GM04504 (cell line): ENCODE results near the gene ASPHD1.

Experiments
- DNase-seq: peaks from one replicate; pipeline ENCODE4 v3.0.0-alpha.2; 2012; ENCODE audit warnings: low read depth

ASPHD1 gene

GRCh38 chr16:29943846-29944799 is 43.8 kb downstream of the ASPHD1 start:
- DNase-seq: peak; percentile 98

DNA sequence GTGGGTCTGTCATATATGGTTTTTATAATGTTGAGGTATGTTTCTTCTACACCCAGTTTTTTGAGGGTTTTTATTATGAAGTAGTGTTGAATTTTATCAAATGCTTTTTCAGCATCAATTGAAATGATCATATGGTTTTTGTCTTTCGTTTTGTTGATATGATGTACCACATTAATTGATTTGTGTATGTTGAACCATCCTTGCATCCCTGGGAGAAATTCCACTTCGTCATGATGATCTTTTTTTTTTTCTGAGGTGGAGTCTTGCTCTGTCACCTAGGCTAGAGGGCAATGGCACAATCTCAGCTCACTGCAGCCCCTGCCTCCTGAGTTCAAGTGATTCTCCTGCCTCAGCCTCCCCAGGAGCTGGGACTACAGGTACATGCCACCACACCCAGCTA is 47.6 kb downstream of the ASPHD1 start:
- DNase-seq: no peak

GRCh38 chr16:29950806-29951461 is 50.6 kb downstream of the ASPHD1 start:
- no peak for DNase-seq

DNA sequence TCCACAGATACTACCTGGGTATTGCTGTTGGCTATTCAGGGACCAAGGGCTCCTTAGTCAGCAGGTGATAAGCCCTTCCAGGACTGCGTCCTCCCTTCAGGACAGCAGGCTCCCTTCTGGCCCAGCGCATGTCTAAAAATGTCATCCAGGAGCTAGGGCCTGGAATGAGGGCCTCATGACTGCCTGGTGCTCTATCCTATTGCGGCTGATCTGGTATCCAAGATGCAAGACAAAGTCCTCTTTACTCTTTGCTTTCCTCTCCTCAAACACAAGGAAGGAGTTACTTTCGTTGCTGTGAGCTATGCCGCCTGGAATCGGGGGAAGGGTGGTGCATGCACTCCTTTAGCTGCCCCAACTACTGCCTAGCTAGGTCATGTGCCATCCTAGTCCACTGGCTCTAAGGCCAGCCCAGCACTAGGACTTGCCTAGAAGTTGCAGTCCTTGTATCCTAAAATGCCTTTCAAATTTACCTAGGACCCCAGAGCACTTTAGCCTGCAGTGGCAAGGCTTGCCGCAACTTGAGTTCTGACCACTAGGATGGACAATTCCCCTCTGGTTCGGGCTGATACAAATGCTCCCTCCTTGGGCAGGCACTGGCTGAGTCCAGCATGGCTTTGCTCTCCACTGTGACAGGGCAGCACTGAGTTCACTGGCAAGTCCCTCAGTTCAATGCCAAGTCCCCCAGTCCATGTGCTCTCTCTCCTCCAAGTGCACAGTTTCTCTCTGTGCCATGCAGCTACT is 51.5 kb downstream of the ASPHD1 start:
- DNase-seq: no peak
